HepG2 (cell line): ENCODE data around the gene GRIK4. TPM values are rescaled to one million over a fixed set of nuclear protein-coding genes. Genes with fewer than 3 reads are reported as not detected.

ENCODE experiments used
- ASH2L ChIP-seq: fragments of 300-600, 200-600 bp; sonication (generic); IDR thresholded peaks from 2 replicates; pipeline ENCODE4 v1.7.0; 2017; ENCODE audit warnings: low read depth, mild to moderate bottlenecking, moderate library complexity, mixed read lengths, low read length; ENCODE audit not compliant: insufficient read length
- ELF3 ChIP-seq: IDR thresholded peaks from 2 replicates; pipeline ENCODE4 v1.6.1; 2016; ENCODE audit warnings: missing genetic modification reagents, missing compliant biosample characterization
- EP300 ChIP-seq, 3 experiments: sonication (generic) in 1 of 3; formaldehyde crosslinking in 1 of 3; IDR thresholded peaks; 2 replicates each; pipeline versions ENCODE4 v1.5.1 to v1.6.1; 2011 to 2020; ENCODE audit warnings: low read depth in 2 of 3, low read length in 2 of 3, borderline replicate concordance in 1 of 3, improper control_type of control experiment in 1 of 3, mild to moderate bottlenecking in 1 of 3, missing genetic modification reagents in 1 of 3, moderate library complexity in 1 of 3
- LBX2 ChIP-seq: sonication (generic); formaldehyde crosslinking; IDR thresholded peaks from 2 replicates; pipeline ENCODE4 v1.5.0; 2020; ENCODE audit warnings: missing genetic modification reagents, mild to moderate bottlenecking, borderline replicate concordance
- MAZ ChIP-seq, 2 experiments: sonication (generic) in 1 of 2; formaldehyde crosslinking in 1 of 2; IDR thresholded peaks; 2 replicates each; pipeline versions ENCODE4 v1.5.0 to v1.6.1; 2012 to 2020; ENCODE audit warnings: low read depth in 2 of 2, mild to moderate bottlenecking in 2 of 2, borderline replicate concordance in 1 of 2, improper control_type of control experiment in 1 of 2, low read length in 1 of 2, missing genetic modification reagents in 1 of 2, moderate library complexity in 1 of 2
- NFKB2 ChIP-seq: sonication (generic); formaldehyde crosslinking; IDR thresholded peaks from 2 replicates; pipeline ENCODE4 v1.4.0; 2020; ENCODE audit warnings: missing genetic modification reagents, borderline replicate concordance
- POGZ ChIP-seq: sonication (generic); formaldehyde crosslinking; IDR thresholded peaks from 2 replicates; pipeline ENCODE4 v1.4.0; 2020; ENCODE audit warnings: mild to moderate bottlenecking, missing genetic modification reagents
- YEATS4 ChIP-seq: sonication (generic); formaldehyde crosslinking; IDR thresholded peaks from 2 replicates; pipeline ENCODE4 v1.4.0; 2020; ENCODE audit warnings: missing genetic modification reagents, borderline replicate concordance
- ZBTB40 ChIP-seq, 2 experiments: fragments of 450-650 bp in 1 of 2; sonication (generic) in 1 of 2; formaldehyde crosslinking in 1 of 2; IDR thresholded peaks; 2 replicates each; pipeline versions ENCODE4 v1.6.1 to v1.8.0; 2016 to 2022; ENCODE audit warnings: antibody characterized with exemption in 1 of 2, mild to moderate bottlenecking in 1 of 2, missing genetic modification reagents in 1 of 2
- ZFP91 ChIP-seq: sonication (generic); formaldehyde crosslinking; IDR thresholded peaks from 2 replicates; pipeline ENCODE4 v1.9.0; 2022; ENCODE audit warnings: missing genetic modification reagents, mild to moderate bottlenecking, borderline replicate concordance
- ZNF280D ChIP-seq: sonication (generic); formaldehyde crosslinking; IDR thresholded peaks from 2 replicates; pipeline ENCODE4 v1.5.1; 2020; ENCODE audit warnings: mild to moderate bottlenecking, missing genetic modification reagents
- ZNF484 ChIP-seq: sonication (generic); formaldehyde crosslinking; IDR thresholded peaks from 2 replicates; pipeline ENCODE4 v1.5.1; 2020; ENCODE audit warnings: mild to moderate bottlenecking, low read depth, missing genetic modification reagents, borderline replicate concordance
- polyA plus RNA-seq, 8 experiments: library from polyadenylated mRNA; depleted of rRNA in 3 of 8; stranded (reverse) in 7 of 8; unstranded in 1 of 8; fragments of >200 nt; fragmentation: Illumina TruSeq in 4 of 8; extraction: Trizol in 4 of 8; gene quantifications; 2 replicates each; pipeline versions ENCODE4 v1.2.1 to v1.2.3, GENCODE V29; 2011 to 2016; ENCODE audit warnings: low read depth in 4 of 8, missing spikeins in 1 of 8, mixed read lengths in 1 of 8; ENCODE audit not compliant: insufficient read depth in 1 of 8
- total RNA-seq, 5 experiments: library from RNA; depleted of rRNA; stranded (reverse); fragments of >200 nt; fragmentation: Illumina TruSeq; extraction: Trizol; gene quantifications; 2 replicates each; pipeline ENCODE4 v1.2.3, GENCODE V29; 2016; ENCODE audit warnings: low read depth in 1 of 5

GRIK4 gene
- total and polyA plus RNA-seq, 2 of the 13 experiments (the other 11 are each of a cell fraction or from before 2014, with no cell fraction given), result 0.04 to 0.07 TPM

GRCh38 chr11:120808616-120809050 lies 297.1 kb downstream of the GRIK4 start (continued):
- peak; percentile 56; the same call in 1 of the 2 replicates for TF ChIP-seq ZFP91 (CRISPR knock-in tag)
- TF ChIP-seq ZBTB40 (IDR thresholded peaks at IDR 0.05), result no peak
- peak; percentile 56; the same call in 1 of the 2 replicates for TF ChIP-seq ZBTB40 (CRISPR knock-in tag; IDR thresholded peaks at IDR 0.05)
- peak; percentile 92 for TF ChIP-seq ELF3 (CRISPR knock-in tag)
- no peak for TF ChIP-seq MAZ (IDR thresholded peaks at IDR 0.05; ENCODE audit: borderline replicate concordance, low read depth, low read length)
- peak; percentile 52; the same call in 1 of the 2 replicates for TF ChIP-seq MAZ (CRISPR knock-in tag; IDR thresholded peaks at IDR 0.05; ENCODE audit: low read depth)
- no peak for TF ChIP-seq ZNF484 (CRISPR knock-in tag)
- TF ChIP-seq NFKB2 (CRISPR knock-in tag), result peak; percentile 28; the same call in 1 of the 2 replicates
- TF ChIP-seq ZNF280D (CRISPR knock-in tag), result peak; percentile 71; the same call in 1 of the 2 replicates
- peak; percentile 69; the same call in 1 of the 2 replicates for TF ChIP-seq YEATS4 (CRISPR knock-in tag)
- peak in 1 of 2 experiments; percentile 88; a peak in 2 of 4 replicates for TF ChIP-seq EP300 (IDR thresholded peaks at IDR 0.05; ENCODE audit: low read depth in 2 of 2, low read length in 2 of 2)
- TF ChIP-seq EP300 (CRISPR knock-in tag; IDR thresholded peaks at IDR 0.05; ENCODE audit: borderline replicate concordance), result peak; percentile 76; the same call in 1 of the 2 replicates
- TF ChIP-seq LBX2 (CRISPR knock-in tag), result no peak
- peak; percentile 29 for TF ChIP-seq ASH2L
- TF ChIP-seq POGZ (CRISPR knock-in tag), result peak; percentile 83
